ENCODE results near the gene PCARE.

DNA sequence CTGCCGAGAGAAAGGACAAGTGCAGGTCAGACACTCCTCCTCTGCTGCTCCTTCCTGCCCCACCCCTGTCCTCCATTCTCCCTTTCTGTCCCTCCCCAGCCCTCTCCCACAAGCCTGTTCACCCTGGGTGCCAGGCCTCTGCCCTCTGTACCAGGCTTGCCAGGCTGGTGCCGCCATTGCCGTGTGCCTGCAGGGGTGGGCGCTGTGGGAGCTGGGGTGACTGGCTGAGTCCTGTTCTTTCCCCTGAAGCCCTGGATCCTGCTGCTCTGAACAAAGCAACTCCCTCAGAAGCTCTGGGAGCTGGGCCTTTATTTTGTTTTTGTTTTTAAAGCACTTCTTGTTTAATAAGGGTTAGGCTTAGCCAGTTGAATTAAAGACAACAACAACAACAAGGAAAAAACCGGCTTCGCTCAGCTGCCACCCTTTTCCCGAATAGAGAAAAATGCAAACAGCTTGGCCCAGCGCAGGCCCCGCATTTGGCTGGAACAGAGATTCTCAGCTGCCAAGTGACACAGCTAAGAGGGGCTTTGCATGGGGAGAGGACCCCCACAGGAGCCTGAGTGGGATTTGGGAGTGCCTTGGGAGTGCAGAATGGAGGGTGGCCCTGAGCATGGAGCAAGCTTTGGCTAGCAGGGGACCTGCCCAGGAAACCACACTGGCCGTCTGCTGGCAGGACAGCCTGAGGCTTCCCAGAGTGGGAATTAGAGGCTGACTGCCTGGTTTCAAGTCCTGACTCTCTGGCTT, 9.1 kb downstream of the PCARE start:
- TF ChIP-seq, protein P1, sequence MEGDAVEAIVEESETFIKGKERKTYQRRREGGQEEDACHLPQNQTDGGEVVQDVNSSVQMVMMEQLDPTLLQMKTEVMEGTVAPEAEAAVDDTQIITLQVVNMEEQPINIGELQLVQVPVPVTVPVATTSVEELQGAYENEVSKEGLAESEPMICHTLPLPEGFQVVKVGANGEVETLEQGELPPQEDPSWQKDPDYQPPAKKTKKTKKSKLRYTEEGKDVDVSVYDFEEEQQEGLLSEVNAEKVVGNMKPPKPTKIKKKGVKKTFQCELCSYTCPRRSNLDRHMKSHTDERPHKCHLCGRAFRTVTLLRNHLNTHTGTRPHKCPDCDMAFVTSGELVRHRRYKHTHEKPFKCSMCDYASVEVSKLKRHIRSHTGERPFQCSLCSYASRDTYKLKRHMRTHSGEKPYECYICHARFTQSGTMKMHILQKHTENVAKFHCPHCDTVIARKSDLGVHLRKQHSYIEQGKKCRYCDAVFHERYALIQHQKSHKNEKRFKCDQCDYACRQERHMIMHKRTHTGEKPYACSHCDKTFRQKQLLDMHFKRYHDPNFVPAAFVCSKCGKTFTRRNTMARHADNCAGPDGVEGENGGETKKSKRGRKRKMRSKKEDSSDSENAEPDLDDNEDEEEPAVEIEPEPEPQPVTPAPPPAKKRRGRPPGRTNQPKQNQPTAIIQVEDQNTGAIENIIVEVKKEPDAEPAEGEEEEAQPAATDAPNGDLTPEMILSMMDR (IDR thresholded peaks at IDR 0.05), result no peak
- TF ChIP-seq POLR2A (IDR thresholded peaks at IDR 0.05), result no peak

Data from right lobe of liver (tissue), 4 donors.